ENCODE measurements around the gene BORCS6. TPM values are rescaled to one million over a fixed set of nuclear protein-coding genes. Genes with fewer than 3 reads are reported as not detected.

BORCS6 gene
- total and polyA plus RNA-seq, 4 donors = 4.1 to 6.8 (median 5.7) TPM

- Histone ChIP-seq H3K4me1 (ENCODE audit: control insufficient read depth in 4 of 4, insufficient read depth in 4 of 4, low read length in 3 of 4) (peaks cover 6 to 19% (median 12%) of the 10 kb centered on the region in 4 donors), H3K9ac (ENCODE audit: low read depth in 1 of 2, low read length in 2 of 2) (no peak overlapping the region), H3K27me3 (ENCODE audit: control insufficient read depth in 4 of 4, insufficient read depth in 4 of 4, low read length in 3 of 4) (no peaks in the 10 kb centered on the region), H3K27ac (ENCODE audit: low read depth in 1 of 2, low read length in 2 of 2) (no peak overlapping the region), H3K9me3 (ENCODE audit: control insufficient read depth in 4 of 4, low read length in 3 of 4) (no peaks in the 10 kb centered on the region), H3K4me3 (ENCODE audit: low read depth in 1 of 3, low read length in 3 of 3) (no peak overlapping the region), H3K36me3 (ENCODE audit: control insufficient read depth in 4 of 4, insufficient read depth in 3 of 4, low read depth in 1 of 4, low read length in 3 of 4) (peaks cover 51 to 79% (median 67%) of the 10 kb centered on the region in 4 donors)
- DNase-seq (ENCODE audit: low spot score) = no peak
- WGBS = 91% methylated on average over 26 of the region's 26 CpGs
- TF ChIP-seq, protein P1, sequence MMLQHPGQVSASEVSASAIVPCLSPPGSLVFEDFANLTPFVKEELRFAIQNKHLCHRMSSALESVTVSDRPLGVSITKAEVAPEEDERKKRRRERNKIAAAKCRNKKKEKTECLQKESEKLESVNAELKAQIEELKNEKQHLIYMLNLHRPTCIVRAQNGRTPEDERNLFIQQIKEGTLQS (IDR thresholded peaks at IDR 0.05) = no peak
- TF ChIP-seq, protein P2, sequence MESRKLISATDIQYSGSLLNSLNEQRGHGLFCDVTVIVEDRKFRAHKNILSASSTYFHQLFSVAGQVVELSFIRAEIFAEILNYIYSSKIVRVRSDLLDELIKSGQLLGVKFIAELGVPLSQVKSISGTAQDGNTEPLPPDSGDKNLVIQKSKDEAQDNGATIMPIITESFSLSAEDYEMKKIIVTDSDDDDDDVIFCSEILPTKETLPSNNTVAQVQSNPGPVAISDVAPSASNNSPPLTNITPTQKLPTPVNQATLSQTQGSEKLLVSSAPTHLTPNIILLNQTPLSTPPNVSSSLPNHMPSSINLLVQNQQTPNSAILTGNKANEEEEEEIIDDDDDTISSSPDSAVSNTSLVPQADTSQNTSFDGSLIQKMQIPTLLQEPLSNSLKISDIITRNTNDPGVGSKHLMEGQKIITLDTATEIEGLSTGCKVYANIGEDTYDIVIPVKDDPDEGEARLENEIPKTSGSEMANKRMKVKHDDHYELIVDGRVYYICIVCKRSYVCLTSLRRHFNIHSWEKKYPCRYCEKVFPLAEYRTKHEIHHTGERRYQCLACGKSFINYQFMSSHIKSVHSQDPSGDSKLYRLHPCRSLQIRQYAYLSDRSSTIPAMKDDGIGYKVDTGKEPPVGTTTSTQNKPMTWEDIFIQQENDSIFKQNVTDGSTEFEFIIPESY (IDR thresholded peaks at IDR 0.05) = no peak
- TF ChIP-seq REST (IDR thresholded peaks at IDR 0.05) (no peak), JUND (IDR thresholded peaks at IDR 0.05) (no peak), HNF4G (IDR thresholded peaks at IDR 0.05) (no peak), RXRA (IDR thresholded peaks at IDR 0.05) (no peak), YY1 (IDR thresholded peaks at IDR 0.05) (no peak), EGR1 (IDR thresholded peaks at IDR 0.05; ENCODE audit: low read depth in 2 of 2) (no peak), FOXA2 (IDR thresholded peaks at IDR 0.05) (no peak), NR2F2 (IDR thresholded peaks at IDR 0.05) (no peak), HNF4A (conservative IDR thresholded peaks at IDR 0.05) (no peak), SP1 (IDR thresholded peaks at IDR 0.05) (no peak), TAF1 (conservative IDR thresholded peaks at IDR 0.05) (no peak)
Observed at GRCh38 chr17:8147141-8147804, 42.7 kb downstream of the BORCS6 start.

DNA sequence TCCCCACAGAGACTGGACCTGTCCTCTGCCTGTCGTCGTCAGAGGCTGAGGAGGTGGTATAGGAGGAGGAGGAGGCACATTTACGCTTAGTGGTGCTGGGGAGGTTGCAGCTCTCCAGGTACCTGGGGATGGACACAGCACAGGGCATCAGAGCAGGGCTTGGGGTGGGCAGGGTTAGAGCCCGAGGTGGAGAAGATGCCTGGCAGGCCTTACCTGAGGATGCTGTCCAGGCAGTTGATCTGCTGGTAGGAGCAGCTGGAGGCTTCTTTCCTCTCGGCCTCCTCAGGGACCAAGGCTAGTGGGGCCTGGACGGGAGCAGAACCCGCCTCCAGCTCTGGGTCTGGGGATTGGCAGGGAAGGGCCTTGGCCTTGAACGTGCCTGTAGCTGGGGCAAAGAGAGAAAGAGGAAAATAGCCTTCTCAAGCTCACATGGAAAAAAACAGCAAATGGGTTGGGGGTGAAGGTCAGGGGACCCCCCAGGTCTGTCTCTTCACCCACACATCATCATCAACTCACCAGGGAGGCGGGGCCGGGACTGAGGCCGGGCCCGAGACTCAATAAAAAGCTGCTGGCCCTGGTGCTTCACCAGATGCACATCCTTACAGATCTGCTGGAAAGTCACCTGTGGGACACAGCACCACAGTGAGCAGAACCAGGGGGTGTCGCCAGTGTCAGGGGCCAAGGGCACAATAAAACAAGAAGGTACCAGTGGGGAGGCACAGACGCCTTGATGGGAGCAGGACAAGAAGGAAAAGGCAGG lies 43.4 kb downstream of the BORCS6 start:
- Histone ChIP-seq H3K36me3 (ENCODE audit: control insufficient read depth in 4 of 4, insufficient read depth in 3 of 4, low read depth in 1 of 4, low read length in 3 of 4) (peaks cover 53 to 86% (median 74%) of the 10 kb centered on the region in 4 donors), H3K27ac (ENCODE audit: low read depth in 1 of 2, low read length in 2 of 2) (no peak overlapping the region), H3K4me3 (ENCODE audit: low read depth in 1 of 3, low read length in 3 of 3) (no peak overlapping the region), H3K9me3 (ENCODE audit: control insufficient read depth in 4 of 4, low read length in 3 of 4) (no peaks in the 10 kb centered on the region), H3K4me1 (ENCODE audit: control insufficient read depth in 4 of 4, insufficient read depth in 4 of 4, low read length in 3 of 4) (peaks cover 5 to 14% (median 10%) of the 10 kb centered on the region in 4 donors), H3K27me3 (ENCODE audit: control insufficient read depth in 4 of 4, insufficient read depth in 4 of 4, low read length in 3 of 4) (no peaks in the 10 kb centered on the region), H3K9ac (ENCODE audit: low read depth in 1 of 2, low read length in 2 of 2) (no peak overlapping the region)
- no peak for DNase-seq (ENCODE audit: low spot score)
- 95% methylated on average over 14 of the region's 14 CpGs for WGBS
- TF ChIP-seq HNF4G (IDR thresholded peaks at IDR 0.05) (no peak), FOXA2 (IDR thresholded peaks at IDR 0.05) (no peak), REST (IDR thresholded peaks at IDR 0.05) (no peak), NR2F2 (IDR thresholded peaks at IDR 0.05) (no peak), FOXA1 (IDR thresholded peaks at IDR 0.05) (no peak), YY1 (IDR thresholded peaks at IDR 0.05) (no peak), EGR1 (IDR thresholded peaks at IDR 0.05; ENCODE audit: low read depth in 2 of 2) (no peak), TAF1 (conservative IDR thresholded peaks at IDR 0.05) (no peak), JUND (IDR thresholded peaks at IDR 0.05) (no peak), RXRA (IDR thresholded peaks at IDR 0.05) (no peak)
- TF ChIP-seq, protein P2 (IDR thresholded peaks at IDR 0.05) = no peak
- TF ChIP-seq, protein P3, sequence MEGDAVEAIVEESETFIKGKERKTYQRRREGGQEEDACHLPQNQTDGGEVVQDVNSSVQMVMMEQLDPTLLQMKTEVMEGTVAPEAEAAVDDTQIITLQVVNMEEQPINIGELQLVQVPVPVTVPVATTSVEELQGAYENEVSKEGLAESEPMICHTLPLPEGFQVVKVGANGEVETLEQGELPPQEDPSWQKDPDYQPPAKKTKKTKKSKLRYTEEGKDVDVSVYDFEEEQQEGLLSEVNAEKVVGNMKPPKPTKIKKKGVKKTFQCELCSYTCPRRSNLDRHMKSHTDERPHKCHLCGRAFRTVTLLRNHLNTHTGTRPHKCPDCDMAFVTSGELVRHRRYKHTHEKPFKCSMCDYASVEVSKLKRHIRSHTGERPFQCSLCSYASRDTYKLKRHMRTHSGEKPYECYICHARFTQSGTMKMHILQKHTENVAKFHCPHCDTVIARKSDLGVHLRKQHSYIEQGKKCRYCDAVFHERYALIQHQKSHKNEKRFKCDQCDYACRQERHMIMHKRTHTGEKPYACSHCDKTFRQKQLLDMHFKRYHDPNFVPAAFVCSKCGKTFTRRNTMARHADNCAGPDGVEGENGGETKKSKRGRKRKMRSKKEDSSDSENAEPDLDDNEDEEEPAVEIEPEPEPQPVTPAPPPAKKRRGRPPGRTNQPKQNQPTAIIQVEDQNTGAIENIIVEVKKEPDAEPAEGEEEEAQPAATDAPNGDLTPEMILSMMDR (IDR thresholded peaks at IDR 0.05; ENCODE audit: low read depth, low read length, missing input control) = no peak
- TF ChIP-seq, protein P1 (IDR thresholded peaks at IDR 0.05) = no peak

All from liver (tissue), 9 donors.